Neuronal stem cell (in vitro differentiated cells): Measurements from ENCODE around the gene FPR2.

Source experiments
- DNase-seq: peaks from one replicate; pipeline ENCODE4 v3.0.0-alpha.2; 2013; ENCODE audit warnings: low spot score
- H2AFZ ChIP-seq: one replicate; pipeline ENCODE4 v1.6.1; 2013; ENCODE audit warnings: mild to moderate bottlenecking, low read length, inconsistent platforms
- H2AK5ac ChIP-seq: 2 replicates; pipeline ENCODE4 v1.6.1; 2013; ENCODE audit warnings: low read depth, mild to moderate bottlenecking, inconsistent platforms, low read length, moderate library complexity, mixed read lengths
- H2BK120ac ChIP-seq: 2 replicates; pipeline ENCODE4 v1.6.1; 2013; ENCODE audit warnings: low read depth, mild to moderate bottlenecking, inconsistent platforms, low read length, moderate library complexity, mixed read lengths
- H2BK12ac ChIP-seq: one replicate; pipeline ENCODE4 v1.6.1; 2013; ENCODE audit warnings: low read length, inconsistent platforms
- H2BK15ac ChIP-seq: 2 replicates; pipeline ENCODE4 v1.6.1; 2013; ENCODE audit warnings: mild to moderate bottlenecking, low read length, inconsistent platforms, mixed read lengths
- H2BK5ac ChIP-seq: one replicate; pipeline ENCODE4 v1.6.1; 2013; ENCODE audit warnings: inconsistent platforms, mild to moderate bottlenecking, low read length, moderate library complexity
- H3K14ac ChIP-seq: one replicate; pipeline ENCODE4 v1.6.1; 2013; ENCODE audit warnings: low read length, inconsistent platforms
- H3K18ac ChIP-seq: 2 replicates; pipeline ENCODE4 v1.6.1; 2013; ENCODE audit warnings: low read length, inconsistent platforms
- H3K23ac ChIP-seq: 2 replicates; pipeline ENCODE4 v1.6.1; 2013; ENCODE audit warnings: low read depth, mild to moderate bottlenecking, mixed read lengths, low read length, inconsistent platforms; ENCODE audit not compliant: poor library complexity
- H3K27ac ChIP-seq: replicated peaks from 3 replicates; pipeline ENCODE4 v1.5.1; 2013; ENCODE audit warnings: low read length, inconsistent platforms
- H3K27me3 ChIP-seq, 3 experiments: 2 replicates each; pipeline ENCODE4 v1.6.1; 2013; ENCODE audit warnings: low read length in 3 of 3, mild to moderate bottlenecking in 2 of 3, inconsistent platforms in 1 of 3, low read depth in 1 of 3, mixed read lengths in 1 of 3, moderate library complexity in 1 of 3; ENCODE audit not compliant: control insufficient read depth in 3 of 3, insufficient read depth in 3 of 3
- H3K36me3 ChIP-seq, 2 donors: replicated peaks in 1 of 2; 2 replicates each; pipeline ENCODE4 v1.6.1; 2013; ENCODE audit warnings: low read length in 2 of 2; ENCODE audit not compliant: control insufficient read depth in 2 of 2, insufficient read depth in 2 of 2
- H3K4ac ChIP-seq: 2 replicates; pipeline ENCODE4 v1.6.1; 2013; ENCODE audit warnings: inconsistent platforms, mild to moderate bottlenecking, low read length, moderate library complexity
- H3K4me1 ChIP-seq, 2 donors: 1 replicate in 1 of 2; 2 replicates in 1 of 2; pipeline ENCODE4 v1.6.1; 2013; ENCODE audit warnings: low read length in 2 of 2, low read depth in 1 of 2; ENCODE audit not compliant: control insufficient read depth in 2 of 2, insufficient read depth in 1 of 2
- H3K4me2 ChIP-seq: one replicate; pipeline ENCODE4 v1.6.1; 2013; ENCODE audit warnings: mild to moderate bottlenecking, low read length, inconsistent platforms; ENCODE audit not compliant: insufficient read depth, poor library complexity, severe bottlenecking
- H3K4me3 ChIP-seq, 2 donors: 2 replicates each; pipeline ENCODE4 v1.5.1; 2013; ENCODE audit warnings: low read length in 2 of 2, mild to moderate bottlenecking in 2 of 2, inconsistent platforms in 1 of 2, moderate library complexity in 1 of 2
- H3K79me1 ChIP-seq: one replicate; pipeline ENCODE4 v1.6.1; 2013; ENCODE audit warnings: low read depth, mild to moderate bottlenecking, inconsistent platforms, low read length, moderate library complexity
- H3K9ac ChIP-seq: one replicate; pipeline ENCODE4 v1.6.1; 2013; ENCODE audit warnings: mild to moderate bottlenecking, low read depth, low read length, inconsistent platforms; ENCODE audit not compliant: poor library complexity
- H3K9me3 ChIP-seq, 2 donors: replicated peaks in 1 of 2; 2 replicates each; pipeline versions ENCODE3 to v1.6.1; 2013; ENCODE audit warnings: low read length in 2 of 2, mild to moderate bottlenecking in 2 of 2, inconsistent platforms in 1 of 2, low read depth in 1 of 2, mixed read lengths in 1 of 2, moderate library complexity in 1 of 2; ENCODE audit not compliant: control insufficient read depth in 2 of 2, insufficient read depth in 1 of 2
- H4K8ac ChIP-seq: one replicate; pipeline ENCODE4 v1.6.1; 2013; ENCODE audit warnings: low read depth, mild to moderate bottlenecking, inconsistent platforms, low read length, moderate library complexity
- H4K91ac ChIP-seq: one replicate; pipeline ENCODE4 v1.6.1; 2013; ENCODE audit warnings: low read length, low read depth, mild to moderate bottlenecking, inconsistent platforms; ENCODE audit not compliant: poor library complexity
- WGBS, 2 donors: extraction: QIAGEN DNeasy Blood & Tissue Kit; methylation state at CpG; one replicate each; pipeline ENCODE4 v1.1.7; 2013; ENCODE audit warnings: missing lambda C conversion rate in 2 of 2, mixed read lengths in 1 of 2; ENCODE audit not compliant: insufficient read length in 2 of 2, insufficient replicate concordance in 1 of 2; ENCODE audit errors: extremely low coverage in 2 of 2; 5-methylcytosine and 5-hydroxymethylcytosine counted together

The FPR2 gene

DNA sequence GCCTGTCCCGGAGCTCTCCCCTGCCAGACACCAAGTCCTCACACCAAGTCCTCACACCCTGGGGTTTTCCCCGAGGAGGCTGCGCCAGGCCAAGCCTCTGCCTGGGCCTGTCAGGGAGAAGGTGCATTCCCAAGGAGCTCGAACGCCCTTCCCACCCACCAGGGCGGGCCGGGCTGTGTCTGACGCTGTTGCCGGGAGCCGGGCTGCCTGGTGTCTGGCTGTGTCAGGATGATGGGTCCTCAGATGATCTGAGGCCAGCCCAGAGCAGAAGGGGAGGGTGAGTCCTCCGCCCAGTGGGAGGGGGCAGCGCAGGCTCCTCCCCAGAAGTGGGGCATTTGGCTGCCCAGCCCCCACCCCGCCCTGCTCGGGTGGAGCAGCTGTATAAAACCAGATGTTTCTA is 34.9 kb upstream of the FPR2 start:
- peak overlapping the region; percentile 28 for H3K18ac ChIP-seq
- peak overlapping the region; percentile 38 for H2AFZ ChIP-seq
- H4K8ac ChIP-seq: no peak overlapping the region
- no peak overlapping the region for H3K14ac ChIP-seq
- H3K27me3 ChIP-seq: peaks cover 0 to 56% (median 2%) of the 10 kb centered on the region in 3 experiments
- H3K27ac ChIP-seq: no peak overlapping the region
- H4K91ac ChIP-seq: no peak overlapping the region
- H2BK12ac ChIP-seq: no peak overlapping the region
- no peak overlapping the region for H3K4me2 ChIP-seq
- peak overlapping the region; percentile 73 for H3K23ac ChIP-seq
- H2AK5ac ChIP-seq: peak overlapping the region; percentile 70
- no peaks in the 10 kb centered on the region for H3K9me3 ChIP-seq
- H3K79me1 ChIP-seq: no peaks in the 10 kb centered on the region
- no peak for DNase-seq
- H2BK15ac ChIP-seq: no peak overlapping the region
- H3K4me3 ChIP-seq: no peak overlapping the region
- H2BK5ac ChIP-seq: no peak overlapping the region
- WGBS, 2 donors: no CpG with 5 or more reads among the region's 14 CpGs
- H2BK120ac ChIP-seq: no peak overlapping the region
- peaks cover 3 to 11% of the 10 kb centered on the region in 2 donors for H3K4me1 ChIP-seq
- H3K4ac ChIP-seq: no peak overlapping the region
- H3K9ac ChIP-seq: no peak overlapping the region
- no peaks in the 10 kb centered on the region for H3K36me3 ChIP-seq

DNA sequence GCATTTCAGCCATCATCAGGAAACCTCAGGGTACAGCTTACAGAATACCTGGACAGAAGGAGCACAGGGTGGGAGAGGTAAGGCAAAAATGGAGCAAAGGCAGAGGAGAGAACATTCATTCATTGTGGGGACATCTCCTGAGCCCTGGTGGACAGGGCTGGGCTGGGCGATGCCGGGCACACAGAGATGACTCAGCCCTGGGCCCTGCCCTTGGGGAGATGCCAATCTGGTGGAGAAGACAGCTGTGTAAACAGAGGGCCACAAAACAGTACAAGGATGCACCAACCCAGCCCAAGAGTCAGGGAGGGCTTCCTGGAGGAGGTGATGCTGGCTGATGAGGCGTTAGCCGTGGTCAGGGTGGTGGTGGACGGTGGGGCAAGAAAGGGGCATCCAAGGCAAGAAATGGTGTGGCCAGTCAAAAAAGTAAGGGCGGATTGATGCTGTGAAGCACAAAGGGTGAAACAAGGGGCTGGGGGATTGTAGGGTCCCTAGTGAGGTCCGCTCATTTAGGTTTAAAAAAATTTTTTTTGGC is 33.6 kb upstream of the FPR2 start:
- H3K27ac ChIP-seq: no peak overlapping the region
- H3K14ac ChIP-seq: no peak overlapping the region

DNA sequence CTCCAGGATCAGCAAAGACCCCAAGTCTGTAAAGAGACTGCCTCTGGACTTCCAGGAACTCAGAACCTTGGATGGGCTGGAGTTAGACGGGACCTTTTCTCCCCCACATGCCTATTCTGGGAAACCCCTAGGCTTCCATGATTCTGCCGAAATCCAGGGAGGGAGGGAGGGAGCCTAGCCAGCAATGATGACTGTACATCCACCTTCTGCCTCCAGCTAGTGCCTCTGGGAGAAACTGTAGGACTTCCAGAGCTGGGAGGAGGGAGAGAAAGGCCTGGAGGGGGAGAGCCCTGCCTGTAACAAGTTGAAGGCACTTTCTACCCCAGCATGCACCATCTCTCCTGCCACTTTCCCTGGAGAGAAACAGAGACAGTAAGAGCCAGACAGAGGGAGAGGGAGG is 31.2 kb upstream of the FPR2 start:
- Histone ChIP-seq H4K91ac (no peak overlapping the region), H2AFZ (no peak overlapping the region), H3K79me1 (no peaks in the 10 kb centered on the region), H3K27me3 (peaks cover 0 to 35% (median 0%) of the 10 kb centered on the region in 3 experiments), H3K18ac (no peak overlapping the region), H3K23ac (no peak overlapping the region), H3K27ac (no peak overlapping the region), H3K4me2 (no peak overlapping the region), H2BK15ac (no peak overlapping the region), H3K14ac (no peak overlapping the region), H3K36me3 (no peaks in the 10 kb centered on the region), H2BK120ac (no peak overlapping the region), H3K4me3 (no peak overlapping the region), H2BK5ac (no peak overlapping the region), H3K9me3 (peaks cover 0 to 2% of the 10 kb centered on the region in 2 donors), H2AK5ac (no peak overlapping the region), H2BK12ac (no peak overlapping the region), H3K4ac (no peak overlapping the region), H4K8ac (no peak overlapping the region), H3K9ac (no peak overlapping the region), H3K4me1 (peaks cover 0 to under 1% of the 10 kb centered on the region in 2 donors)
- WGBS, 2 donors: no CpG with 5 or more reads among the region's 2 CpGs
- DNase-seq: no peak

More for the DNA sequence above, 33.6 kb upstream of the FPR2 start:
- H2AK5ac ChIP-seq: no peak overlapping the region
- H3K27me3 ChIP-seq: peaks cover 0 to 46% (median 2%) of the 10 kb centered on the region in 3 experiments
- peaks cover 3 to 11% of the 10 kb centered on the region in 2 donors for H3K4me1 ChIP-seq
- H2AFZ ChIP-seq: no peak overlapping the region
- H4K8ac ChIP-seq: no peak overlapping the region
- H3K4ac ChIP-seq: no peak overlapping the region
- H3K4me2 ChIP-seq: no peak overlapping the region
- H3K18ac ChIP-seq: no peak overlapping the region
- no peak overlapping the region for H3K23ac ChIP-seq
- no peak overlapping the region for H2BK120ac ChIP-seq
- no peaks in the 10 kb centered on the region for H3K79me1 ChIP-seq
- WGBS, 2 donors: no CpG with 5 or more reads among the region's 7 CpGs
- no peak overlapping the region for H4K91ac ChIP-seq
- H2BK15ac ChIP-seq: no peak overlapping the region
- H2BK5ac ChIP-seq: no peak overlapping the region
- no peak overlapping the region for H3K9ac ChIP-seq
- H3K9me3 ChIP-seq: peaks cover 0 to 2% of the 10 kb centered on the region in 2 donors
- no peak overlapping the region for H2BK12ac ChIP-seq
- no peak for DNase-seq
- no peaks in the 10 kb centered on the region for H3K36me3 ChIP-seq
- H3K4me3 ChIP-seq: no peak overlapping the region

DNA sequence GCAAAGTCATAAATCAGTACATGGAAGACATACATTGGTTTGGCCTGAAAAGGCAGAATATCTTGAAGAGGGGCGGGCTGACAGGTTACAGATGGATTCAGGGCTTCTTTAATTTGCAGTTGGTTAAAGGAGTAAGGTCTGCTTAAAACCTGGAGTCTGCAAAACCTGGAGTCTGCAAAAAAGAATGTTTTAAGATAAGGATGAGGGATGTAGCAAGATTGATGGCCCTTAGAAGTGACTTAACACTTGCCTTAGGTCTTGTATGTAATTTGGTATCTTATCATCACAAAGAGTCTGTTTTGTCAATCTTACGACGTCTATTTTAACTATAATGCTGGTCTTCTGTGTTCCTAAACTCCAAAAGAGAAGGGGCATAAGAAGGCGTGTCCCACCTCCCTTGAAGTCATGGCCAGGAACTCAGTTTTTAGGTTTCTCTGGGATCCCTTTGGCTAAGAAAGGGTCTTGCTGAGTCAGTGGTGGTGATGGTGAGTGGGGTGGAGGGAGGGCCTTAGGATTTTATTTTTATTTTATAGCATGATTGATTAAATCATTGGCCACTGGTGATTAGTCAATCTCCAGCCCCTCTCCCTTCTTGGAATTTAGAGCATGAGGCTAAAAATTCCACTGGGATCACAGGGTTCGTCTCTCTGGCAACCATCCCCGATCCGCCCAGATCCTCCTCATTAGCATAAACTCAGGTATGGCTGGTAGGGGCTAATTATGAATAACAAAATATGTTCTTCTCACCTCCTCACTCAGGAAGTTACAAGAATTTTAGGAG is 27.0 kb upstream of the FPR2 start:
- no peak overlapping the region for H2BK5ac ChIP-seq
- H3K18ac ChIP-seq: no peak overlapping the region
- no peak overlapping the region for H2BK120ac ChIP-seq
- no peak overlapping the region for H2AK5ac ChIP-seq
- peaks cover 0 to 2% of the 10 kb centered on the region in 2 donors for H3K9me3 ChIP-seq
- peaks cover 0 to 12% (median 0%) of the 10 kb centered on the region in 3 experiments for H3K27me3 ChIP-seq
- no peak overlapping the region for H3K4ac ChIP-seq
- no peak overlapping the region for H3K4me2 ChIP-seq
- no peaks in the 10 kb centered on the region for H3K4me1 ChIP-seq
- H3K23ac ChIP-seq: no peak overlapping the region
- WGBS, 2 donors: no CpG with 5 or more reads among the region's 7 CpGs
- no peak overlapping the region for H3K4me3 ChIP-seq
- H2AFZ ChIP-seq: no peak overlapping the region
- no peak overlapping the region for H3K9ac ChIP-seq
- no peaks in the 10 kb centered on the region for H3K36me3 ChIP-seq
- H3K14ac ChIP-seq: no peak overlapping the region
- H4K91ac ChIP-seq: no peak overlapping the region
- no peak overlapping the region for H2BK15ac ChIP-seq
- no peak for DNase-seq
- no peak overlapping the region for H2BK12ac ChIP-seq
- no peak overlapping the region for H3K27ac ChIP-seq
- no peaks in the 10 kb centered on the region for H3K79me1 ChIP-seq
- no peak overlapping the region for H4K8ac ChIP-seq
